GM19463 (cell line): ENCODE data around the gene DNASE1L3.
"Not testable (repeated sequence)": the region's sequence is repeated elsewhere in the genome, so short reads cannot be mapped to it uniquely, and the experiment has no call there.

Experiments
- ATAC-seq: cut with Tn5 transposase; IDR thresholded peaks from one replicate; pipeline ENCODE4 v1.9.1; 2021; ENCODE audit warnings: mild to moderate bottlenecking, moderate library complexity; ENCODE audit not compliant: unreplicated experiment

Gene DNASE1L3

DNA sequence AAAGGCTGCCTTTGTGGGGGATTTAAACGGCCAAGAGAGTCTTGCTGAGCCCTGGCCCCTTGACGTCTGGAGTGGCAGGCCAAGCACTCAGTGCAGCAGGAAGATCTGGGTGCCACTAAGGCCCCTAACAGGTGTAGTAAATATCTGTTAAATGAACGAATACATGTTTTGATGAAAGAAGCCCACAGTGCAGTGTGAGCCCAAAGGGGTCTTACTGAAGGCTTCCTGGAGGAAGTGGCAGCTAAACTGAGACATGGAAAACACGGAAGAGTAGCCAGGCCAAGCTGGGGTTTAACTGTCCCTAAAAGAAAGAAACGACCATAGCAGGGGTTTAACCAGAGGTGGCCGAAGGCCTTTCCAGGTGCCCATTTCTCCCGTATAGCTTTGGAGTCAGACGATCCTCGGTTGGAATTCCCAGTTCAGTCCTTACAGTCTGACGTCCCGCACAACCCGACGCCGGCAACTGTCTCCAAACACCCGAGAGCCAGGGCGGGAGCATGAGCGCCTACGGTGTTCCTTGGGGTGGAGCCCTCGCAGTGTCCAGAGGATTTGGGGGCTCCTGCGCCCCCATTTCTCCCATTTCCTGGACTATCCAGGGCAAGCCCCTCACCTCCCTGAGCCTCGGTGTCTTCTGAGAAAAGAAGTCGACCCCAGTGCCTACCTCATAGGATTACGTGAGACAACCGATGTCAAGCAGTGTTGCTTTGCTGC, 25.9 kb upstream of the DNASE1L3 start:
- ATAC-seq, result no peak

DNA sequence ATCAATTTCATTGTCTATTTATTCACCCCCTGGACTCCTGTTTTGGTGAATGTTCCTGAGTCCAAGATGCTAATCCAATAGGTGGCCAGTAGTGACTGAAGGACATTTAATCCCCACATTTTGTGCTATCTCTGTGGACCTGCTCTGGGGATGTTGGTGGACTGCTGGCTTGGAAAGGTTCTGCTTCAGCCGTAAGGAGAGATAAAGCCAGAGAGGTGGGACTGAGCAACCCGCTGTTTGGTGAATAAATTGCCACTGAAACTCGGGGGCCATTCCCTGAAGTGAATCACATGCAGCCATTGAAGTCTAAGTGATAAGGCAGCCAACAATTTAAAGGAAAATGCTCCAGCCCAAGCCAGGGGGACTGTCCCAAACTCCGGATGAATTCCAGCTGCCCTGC, 25.2 kb upstream of the DNASE1L3 start:
- ATAC-seq, result no peak

DNA sequence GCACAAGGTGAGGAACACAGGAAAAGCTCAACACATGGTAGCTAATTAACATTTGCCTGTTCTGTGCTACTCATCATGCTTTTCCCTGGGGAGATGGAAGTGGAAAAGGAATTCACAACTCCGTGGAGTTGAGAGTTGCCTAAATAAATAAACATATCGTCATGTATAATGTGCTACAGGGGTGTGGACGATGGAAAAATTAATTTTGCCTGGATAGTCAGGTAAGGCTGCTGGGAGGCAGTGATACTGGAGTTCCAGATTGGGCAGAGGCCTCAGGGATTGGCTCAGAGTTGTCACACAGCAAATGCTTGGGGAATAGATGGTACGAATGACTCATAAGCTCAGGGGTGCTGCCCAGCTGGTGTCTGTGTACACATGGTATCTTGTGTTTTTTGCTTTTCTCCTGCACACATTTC, 23.8 kb upstream of the DNASE1L3 start:
- no peak for ATAC-seq

GRCh38 chr3:58231666-58232065, 20.9 kb upstream of the DNASE1L3 start:
- ATAC-seq, result no peak

DNA sequence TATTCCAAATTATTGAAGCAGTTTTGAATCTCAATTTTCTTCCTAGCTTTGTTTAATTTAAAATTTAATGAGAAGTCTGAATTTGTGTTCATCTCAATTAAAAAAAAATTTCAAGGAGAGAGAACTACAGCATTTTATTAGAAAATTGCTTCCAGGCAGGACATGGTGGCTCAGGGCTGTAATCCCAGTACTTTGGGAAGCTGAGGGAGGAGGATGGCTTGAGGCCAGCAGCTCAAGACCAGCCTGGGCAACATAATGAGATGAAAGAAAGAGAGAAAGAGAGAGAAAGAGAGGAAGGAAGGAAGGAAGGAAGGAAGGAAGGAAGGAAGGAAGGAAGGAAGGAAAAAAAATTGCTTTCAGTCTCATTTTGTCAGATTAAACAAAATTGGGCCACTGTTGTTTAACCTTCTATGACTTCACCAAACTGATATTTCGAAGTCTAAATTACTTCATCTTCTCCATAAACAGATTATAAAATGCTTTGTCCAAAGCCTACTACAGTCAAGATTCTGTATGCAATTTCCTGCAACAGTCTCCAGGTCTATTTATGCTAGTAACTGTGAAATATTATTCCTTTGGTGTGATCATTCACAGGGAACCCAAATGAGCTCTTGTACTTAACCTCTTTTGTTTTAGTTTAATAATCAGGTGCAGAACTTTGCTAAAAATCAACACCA, 20.2 kb upstream of the DNASE1L3 start:
- ATAC-seq, result no peak

GRCh38 chr3:58227933-58228332, 17.2 kb upstream of the DNASE1L3 start:
- ATAC-seq, result not testable (repeated sequence)

GRCh38 chr3:58223855-58224254, 13.1 kb upstream of the DNASE1L3 start:
- no peak for ATAC-seq

DNA sequence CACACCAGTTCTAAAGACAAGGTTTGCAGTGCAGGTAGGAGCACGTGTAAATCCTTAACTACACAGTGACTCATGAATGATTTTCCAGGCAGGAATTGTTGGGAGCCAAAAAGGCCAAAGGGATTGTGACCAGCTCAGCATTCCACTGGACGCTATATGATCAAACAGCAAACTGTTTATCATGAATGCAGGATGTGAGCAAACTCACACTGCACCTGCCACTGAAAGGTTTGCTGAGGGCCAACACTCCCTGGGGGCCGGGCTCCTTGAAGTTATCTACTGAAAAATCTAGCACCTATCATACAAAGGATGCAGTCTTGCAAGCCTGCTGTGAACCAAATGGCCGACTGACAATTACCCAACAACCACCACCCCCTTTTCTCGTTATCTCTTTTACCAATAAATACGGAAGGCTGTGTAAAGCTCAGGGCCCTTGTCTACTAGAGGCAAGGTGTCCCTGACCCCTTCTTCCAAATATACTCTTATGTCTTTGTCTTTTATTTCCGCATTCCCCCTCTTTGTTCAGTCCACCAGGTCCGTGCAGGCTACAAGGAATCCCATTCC, 11.5 kb upstream of the DNASE1L3 start:
- no peak for ATAC-seq

DNA sequence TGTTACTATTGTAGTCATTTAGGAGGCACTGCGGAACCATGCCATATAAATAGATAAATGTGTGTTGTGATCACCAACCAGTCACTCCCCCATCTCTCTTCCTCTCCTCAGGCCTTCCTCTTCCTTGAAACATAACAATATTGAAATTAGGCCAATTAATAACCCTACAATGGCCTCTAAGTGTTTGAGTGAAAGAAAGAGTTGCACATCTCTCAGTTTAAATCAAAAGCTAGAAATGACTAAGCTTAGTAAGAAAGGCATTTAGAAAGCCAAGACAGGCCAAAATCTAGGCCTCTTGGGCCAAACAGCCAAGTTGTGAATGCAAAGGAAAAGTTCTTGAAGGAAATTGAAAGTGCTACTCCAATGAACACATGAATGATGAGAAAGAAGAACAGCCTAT, 8.1 kb upstream of the DNASE1L3 start:
- no peak for ATAC-seq

GRCh38 chr3:58217209-58217811, 6.5 kb upstream of the DNASE1L3 start:
- ATAC-seq, result peak; percentile 28

DNA sequence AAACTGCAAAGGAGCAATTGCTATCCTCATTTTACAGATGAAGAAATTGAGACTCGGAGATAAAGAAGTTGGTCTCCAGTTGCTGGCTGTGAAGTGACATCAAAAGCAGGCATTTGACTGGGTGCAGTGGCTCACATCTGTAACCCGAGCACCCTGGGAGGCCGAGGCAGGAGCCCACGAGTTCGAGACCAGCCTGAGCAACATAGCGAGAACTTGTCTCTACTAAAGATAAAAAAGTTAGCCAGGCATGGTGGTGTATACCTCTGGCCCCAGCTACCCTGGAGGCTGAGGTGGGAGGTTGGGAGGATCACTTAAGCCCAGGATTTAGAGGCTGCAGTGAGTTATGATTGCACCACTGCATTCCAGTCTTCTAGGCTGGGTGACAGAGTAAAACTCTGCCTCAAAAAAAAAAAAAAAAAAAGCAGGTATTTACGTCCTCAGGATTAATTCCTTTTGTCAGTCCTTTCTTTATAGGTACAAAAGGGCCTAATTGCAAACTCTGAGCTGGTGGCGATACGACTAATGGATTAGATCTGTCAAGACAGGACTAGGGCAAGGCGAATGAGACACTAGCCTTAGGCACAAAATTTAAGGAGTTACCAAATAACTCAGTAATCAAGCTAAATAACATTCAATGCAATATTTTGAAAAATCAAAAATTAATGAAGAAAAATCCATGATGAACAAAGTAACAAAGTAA, 5.9 kb upstream of the DNASE1L3 start:
- ATAC-seq, result no peak

DNA sequence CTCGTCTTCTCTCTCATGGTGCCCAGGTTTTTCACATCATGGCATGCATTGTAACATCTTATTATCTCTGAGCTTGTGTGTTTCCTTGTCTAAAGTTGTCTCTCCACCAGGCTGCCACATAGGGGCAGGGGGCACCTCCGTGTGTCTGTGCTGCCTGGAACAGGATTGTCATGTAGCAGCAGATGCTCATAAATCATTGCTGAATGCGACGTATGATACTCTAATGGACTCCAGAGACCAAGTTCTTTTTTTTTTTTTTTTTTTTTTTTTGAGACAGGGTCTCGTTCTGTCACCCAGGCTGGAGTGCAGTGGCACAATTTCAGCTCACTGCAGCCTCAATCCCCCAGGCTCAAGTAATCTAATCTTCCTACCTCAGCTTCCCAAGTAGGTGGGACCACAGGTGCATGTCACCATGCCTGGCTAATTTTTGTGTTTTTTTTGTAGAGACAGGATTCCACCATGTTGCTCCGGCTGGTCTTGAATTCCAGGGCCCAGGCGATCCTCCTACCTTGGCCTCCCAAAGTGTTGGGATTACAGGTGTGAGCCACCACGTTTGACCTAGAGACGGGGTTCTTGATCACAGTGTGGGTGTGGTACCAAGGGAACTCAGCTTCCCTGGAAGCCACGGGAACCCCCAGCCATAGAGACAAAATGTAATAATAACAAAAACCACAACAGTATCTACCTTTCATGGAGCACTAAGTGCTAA, 4.7 kb upstream of the DNASE1L3 start:
- no peak for ATAC-seq

GRCh38 chr3:58214484-58215316, 3.9 kb upstream of the DNASE1L3 start:
- ATAC-seq, result peak; percentile 71

GRCh38 chr3:58209933-58210332, 839 bp downstream of the DNASE1L3 start:
- no peak for ATAC-seq

DNA sequence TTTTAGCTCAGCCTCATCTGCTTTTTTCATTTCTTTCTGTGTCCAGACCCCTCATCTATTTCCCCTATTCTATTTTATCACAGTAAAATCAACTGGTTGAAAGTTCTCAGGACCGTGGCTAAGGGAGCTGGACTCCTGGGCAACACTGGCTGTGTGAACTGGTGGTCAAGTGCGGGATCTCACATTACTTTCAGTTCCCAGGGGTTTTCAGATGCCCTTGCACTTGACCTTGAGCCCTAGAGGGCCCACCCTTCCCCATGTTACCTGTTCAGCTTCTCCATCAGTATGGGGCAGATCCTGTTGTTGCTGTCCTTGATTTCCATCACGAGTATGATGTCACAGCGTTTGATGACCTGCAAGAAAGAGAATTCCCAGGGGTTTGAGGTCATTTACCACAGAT, 2.8 kb downstream of the DNASE1L3 start:
- no peak for ATAC-seq

GRCh38 chr3:58206406-58207011, 4.3 kb downstream of the DNASE1L3 start:
- ATAC-seq, result no peak

DNA sequence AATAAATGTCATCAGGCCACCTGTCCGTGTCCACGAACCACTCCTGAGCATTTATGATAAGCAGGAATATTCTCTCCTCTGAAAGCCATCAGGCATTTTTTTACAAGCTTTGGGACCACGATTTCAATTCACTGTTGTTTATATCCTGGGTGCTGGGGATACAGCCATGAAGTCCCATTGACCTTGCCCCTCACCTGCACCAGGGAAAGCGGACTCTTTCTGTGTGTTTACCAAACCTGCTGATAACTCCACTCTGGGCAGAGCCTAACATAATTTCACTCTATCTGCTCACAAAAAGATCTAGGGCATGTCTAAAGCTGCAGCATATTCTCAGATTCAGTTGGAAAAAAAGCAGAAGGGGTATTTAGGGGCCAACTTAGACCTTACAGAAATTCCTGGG, 4.8 kb downstream of the DNASE1L3 start:
- no peak for ATAC-seq

GRCh38 chr3:58204720-58205119, 6.1 kb downstream of the DNASE1L3 start:
- ATAC-seq, result no peak

GRCh38 chr3:58203541-58203940, 7.2 kb downstream of the DNASE1L3 start:
- ATAC-seq, result no peak
